Stimulated activated CD4-positive, alpha-beta T cell treated with anti-CD3 and anti-CD28 coated beads, Interleukin-15, amount 100 ng/mL, for 1 hour (primary cell): Measurements from ENCODE around the gene TENM4.

Source experiments
- DNase-seq, 2 donors: peaks; one replicate each; pipeline ENCODE4 v3.0.0-alpha.2; 2020; ENCODE audit warnings: low read depth in 1 of 2, low spot score in 1 of 2

Gene TENM4

DNA sequence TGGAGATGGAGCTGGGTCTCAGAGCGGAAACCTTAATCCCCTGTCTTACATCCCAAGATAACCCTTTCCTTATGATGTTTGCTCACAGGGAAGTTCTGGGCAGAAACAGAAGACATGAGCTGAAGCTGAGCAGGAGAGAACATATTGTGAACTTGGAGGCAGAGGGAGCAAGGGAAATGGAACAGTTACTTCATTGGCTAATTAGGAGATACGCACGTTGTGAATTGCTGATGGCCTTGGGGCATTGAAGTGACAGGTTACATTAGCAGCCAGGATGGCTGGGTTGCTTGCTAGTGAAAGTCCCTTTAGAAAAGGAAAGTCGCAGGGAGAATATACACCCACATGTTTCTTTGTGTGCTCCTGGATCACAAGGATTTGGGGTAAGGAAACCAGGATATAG, 48.7 kb downstream of the TENM4 start:
- no peak for DNase-seq

DNA sequence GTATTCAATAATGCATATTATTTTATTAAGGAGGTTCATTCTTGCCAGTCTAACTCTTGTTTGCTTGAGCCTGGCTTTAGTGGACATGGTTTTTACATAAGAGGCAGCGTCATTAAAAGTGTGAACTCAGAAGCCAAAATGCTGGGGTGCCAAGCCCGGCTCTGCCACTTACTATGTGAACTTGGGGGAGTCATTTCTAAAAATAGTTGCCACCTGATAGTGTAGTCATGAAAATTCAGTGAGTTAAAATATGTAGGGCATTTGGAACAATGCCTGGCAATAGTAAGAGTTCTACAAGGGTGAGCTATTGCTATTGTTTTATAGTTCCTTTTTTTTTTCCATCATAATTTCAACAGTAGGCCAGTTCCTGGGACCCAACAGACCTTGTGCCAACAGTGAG, 49.9 kb downstream of the TENM4 start:
- DNase-seq: no peak

DNA sequence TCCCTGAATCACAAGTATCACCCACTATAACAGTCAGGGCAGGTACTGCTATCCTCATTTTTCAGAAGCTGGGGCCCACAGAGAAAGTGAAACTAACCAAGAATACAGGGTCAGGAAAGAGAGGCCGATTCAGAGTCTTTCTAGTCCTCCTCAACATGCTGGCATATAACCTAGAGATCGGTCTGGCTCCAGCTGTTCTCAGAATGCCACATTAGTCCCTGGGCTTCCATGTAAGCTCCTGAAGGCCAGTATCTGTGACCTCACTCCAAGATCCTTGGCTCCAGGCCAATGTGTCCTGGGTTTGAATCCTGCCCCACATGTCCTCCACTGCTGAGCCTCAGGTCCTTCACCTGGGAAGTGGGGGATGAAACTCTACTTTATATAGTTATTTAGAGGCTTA, 50.4 kb downstream of the TENM4 start:
- no peak for DNase-seq

DNA sequence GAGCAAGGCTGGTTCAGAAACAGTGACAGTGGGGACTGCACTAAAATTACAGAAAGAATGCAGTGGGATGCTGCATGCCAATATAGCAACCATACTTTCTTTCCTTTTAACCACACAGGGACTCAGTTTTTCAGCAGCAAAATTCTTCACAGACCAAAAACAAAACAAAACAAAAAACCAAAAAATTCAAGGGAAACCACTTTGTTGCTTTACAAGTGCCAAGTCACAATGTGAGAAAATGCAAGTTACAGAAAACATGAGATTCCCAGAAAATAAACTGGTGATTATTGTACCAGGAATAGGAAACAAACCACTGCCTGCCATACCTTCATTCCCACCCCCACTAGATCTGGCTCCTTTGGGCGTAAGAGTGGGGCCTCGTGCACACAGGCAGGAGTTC, 52.6 kb downstream of the TENM4 start:
- no peak for DNase-seq

DNA sequence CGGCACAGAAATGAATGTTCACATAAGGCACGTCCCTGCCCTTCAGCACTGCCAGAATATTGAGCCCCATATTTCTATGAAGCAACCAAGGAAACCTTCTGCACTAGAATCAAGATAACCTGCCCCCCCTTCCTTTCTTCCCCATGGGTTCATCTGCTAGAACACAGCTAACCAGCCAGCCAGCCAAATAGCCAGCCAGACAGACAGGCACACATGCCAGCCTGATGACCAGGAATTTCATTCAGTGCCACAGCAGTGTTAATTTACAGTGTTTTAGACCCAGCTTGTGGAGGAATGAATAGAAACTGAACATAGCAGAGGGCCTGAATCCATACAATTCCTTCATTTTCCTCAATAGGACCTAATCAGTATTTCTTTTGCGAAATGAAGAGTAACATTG, 57.0 kb downstream of the TENM4 start:
- DNase-seq: no peak

DNA sequence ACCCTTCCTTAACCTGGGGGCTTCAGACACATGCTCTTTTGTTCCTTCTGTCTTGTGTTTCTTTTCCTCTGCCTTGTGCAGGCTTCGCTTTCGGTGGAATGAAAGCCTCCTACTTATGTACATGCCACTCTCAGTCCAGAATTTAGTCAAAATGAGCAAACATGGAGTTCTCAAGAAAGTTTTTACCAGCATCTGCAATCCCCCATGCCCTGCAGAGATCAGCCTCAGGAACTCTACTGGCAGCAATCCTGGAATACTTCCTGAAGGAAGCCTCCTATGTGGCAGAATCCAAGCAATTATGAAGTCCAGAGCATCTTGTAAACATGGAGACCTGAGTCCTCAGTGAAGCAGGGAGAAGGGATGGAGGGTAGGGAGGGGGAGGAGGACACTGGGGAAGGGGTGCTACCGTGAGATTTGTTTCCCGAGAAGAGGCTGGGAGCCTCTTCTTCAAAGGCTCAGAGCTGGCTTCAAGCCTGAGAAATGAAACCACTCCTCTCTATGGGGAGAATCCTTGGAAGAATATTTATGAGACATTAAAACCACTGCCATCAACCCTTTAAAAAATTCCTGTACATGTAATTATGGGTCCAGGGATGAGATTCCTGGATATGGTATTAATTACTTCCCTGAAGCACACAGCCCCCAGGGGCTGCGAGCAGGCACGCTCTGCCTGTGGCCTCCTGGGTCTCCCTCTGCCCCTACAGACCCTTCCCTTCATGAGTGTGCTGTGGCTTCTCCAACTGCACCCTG, 58.4 kb downstream of the TENM4 start:
- DNase-seq: no peak

DNA sequence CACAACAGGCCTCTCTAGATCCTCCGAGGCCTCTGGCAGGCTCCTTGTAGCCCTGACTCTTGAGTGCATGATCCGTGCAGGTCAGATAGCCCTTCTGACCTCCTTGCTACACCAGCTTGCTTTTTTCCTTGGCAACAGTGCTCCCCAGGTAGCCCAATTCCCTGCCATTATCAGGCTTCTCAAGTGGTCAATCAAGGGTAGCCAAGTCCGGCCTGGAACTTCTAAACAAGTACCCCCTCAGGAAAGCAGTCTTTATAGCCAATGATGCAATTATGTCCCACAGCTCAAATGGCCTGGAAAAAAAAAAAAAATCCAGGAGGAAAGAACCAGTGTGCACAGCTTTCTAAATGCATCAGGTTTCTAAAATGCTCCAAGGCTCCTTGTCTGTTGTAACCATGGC, 59.8 kb downstream of the TENM4 start:
- no peak for DNase-seq

DNA sequence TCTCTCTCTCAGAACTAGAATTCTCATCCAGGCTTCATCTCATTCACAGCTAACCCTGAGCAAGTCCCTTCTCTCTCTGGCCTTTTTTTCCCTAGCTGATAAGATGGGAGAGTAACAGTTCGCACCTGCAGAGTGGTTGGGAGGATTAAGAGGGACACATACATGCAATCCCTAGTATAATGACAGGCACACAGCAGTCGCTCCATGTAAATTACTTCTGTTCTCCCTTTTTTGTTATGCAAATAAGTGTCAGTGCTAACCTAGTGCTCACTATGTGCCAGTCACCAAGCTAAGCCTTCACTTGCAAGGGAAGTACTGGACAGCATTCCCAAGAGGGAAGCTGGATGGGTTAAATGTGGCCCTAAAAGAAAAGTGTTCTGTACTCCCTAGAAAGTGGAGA, 63.4 kb downstream of the TENM4 start:
- no peak for DNase-seq

DNA sequence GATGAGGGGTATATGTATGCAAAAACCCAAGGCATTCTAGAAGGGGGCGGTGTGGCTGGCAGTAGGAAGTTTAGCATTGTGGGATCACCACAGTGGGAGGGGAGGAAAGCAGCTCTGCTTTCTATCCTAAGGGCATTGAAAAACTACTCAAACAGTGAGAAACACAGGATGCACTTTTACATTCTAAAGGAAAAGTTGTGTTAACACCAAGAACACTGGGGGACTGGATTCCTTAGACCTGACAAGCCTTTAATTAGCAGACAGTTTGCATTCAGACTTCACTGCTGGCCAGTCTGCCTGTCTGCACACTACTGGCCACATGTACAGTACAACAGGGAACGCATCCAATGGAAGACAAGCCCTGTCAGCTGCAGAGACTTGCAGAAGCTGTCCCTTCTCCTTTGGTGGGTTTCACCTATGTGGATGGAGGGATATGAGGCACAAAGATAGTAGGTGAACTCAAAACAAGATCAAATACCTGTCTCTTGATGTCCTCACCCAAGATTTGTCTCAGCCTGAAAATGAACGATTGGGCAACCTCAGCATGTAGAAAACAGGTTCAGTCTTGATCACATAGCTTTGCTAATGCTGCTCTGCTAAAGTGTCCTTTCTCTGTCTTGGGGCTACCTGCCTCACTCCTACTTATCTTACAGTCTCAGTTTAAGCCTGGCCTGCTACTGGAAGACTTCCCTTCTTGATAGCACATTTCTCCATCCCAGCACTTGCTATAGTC, 64.8 kb downstream of the TENM4 start:
- DNase-seq: no peak

DNA sequence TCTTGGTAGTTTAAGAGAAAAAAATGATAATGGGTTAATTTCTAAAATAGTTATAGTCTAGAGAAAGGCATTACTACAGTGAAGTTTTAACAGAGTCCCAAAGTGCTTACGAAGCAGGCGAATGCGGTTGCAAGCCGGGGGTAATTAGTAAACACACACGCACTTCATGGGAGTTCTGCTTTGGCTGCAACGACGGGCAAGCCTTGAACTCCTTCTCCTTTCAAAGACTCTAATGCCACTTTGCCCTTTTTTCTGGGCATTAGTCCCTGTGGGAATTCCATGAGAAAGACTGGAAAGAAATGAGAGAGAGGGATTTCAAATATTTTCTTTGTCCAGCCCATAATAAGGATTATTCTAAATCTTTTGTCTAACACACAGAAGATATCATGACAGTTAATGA, 66.1 kb downstream of the TENM4 start:
- DNase-seq: no peak

DNA sequence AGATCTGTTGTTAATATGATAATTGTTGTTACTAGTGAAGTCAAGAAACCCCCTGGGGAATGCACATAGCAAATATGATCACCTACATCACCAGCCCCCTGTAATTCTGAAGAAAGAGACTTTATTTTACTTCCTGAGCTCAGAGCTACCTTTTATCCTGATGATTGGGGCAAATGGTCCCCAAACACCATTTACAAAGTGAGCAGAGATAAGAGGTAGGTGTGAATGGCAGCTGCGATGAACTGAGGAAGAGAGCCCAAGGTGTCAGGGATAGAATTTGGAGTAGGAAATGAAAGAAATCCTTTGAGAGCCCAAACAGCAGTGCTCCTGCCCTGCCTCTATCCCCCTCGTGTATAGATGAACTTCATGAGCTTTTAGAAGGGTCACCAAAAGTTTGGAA, 69.1 kb downstream of the TENM4 start:
- DNase-seq: no peak

DNA sequence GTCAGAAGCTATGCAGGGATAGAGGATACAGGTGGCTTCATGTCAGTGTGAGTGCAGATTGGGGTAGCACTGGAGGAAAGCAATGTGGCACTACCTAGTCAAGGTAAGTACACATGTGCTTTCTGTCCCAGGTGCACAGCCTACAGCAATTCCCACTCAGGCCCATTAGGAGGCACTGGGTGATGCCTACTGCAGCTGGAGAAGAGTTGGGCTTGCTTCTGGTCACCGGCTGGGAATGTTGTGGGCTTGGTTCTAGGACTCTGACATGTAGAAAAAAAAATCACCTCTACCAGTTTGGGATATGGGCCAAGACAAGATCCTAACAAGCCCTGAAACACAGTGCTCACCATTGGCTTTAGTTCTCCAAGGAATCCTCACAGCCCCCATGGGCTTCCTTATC, 69.7 kb downstream of the TENM4 start:
- DNase-seq: no peak

DNA sequence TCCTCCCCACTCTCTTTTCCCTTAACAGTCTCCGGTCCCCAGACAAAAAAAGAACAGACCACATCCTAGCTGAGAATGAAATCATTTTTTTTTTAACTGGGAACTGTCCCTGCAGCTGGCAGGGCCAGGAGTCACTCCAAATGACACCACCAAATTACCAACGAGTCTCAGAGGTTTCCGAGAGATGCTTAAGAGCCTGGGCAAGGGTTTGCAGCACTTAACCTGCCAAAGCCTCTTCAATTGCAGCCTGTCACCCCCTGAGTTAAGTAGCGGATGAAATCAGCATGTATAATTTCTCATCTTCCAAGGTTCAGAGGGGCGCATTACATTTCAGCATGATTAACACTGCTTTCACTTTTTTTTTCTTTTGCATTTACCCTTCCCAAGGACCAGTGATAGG, 71.8 kb downstream of the TENM4 start:
- no peak for DNase-seq

DNA sequence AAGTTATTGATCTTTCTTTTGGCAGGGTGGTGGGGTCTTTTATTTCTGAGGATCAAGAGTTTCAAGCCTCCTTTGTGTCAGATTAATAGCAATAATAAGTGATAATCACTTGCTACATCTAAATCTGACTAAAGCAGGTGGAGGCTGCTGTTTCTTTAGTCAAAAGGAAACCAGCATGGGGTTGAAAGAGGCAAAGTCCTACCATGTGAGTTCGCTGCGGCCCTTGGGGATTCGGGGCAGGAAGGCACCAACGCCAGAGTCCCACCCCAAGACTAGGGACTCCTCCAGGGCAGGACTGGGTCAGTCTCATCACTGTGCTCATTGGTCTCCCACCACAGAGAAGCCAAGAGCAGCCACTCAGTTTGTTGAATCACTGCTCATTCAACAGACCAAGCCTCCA, 73.0 kb downstream of the TENM4 start:
- no peak for DNase-seq

DNA sequence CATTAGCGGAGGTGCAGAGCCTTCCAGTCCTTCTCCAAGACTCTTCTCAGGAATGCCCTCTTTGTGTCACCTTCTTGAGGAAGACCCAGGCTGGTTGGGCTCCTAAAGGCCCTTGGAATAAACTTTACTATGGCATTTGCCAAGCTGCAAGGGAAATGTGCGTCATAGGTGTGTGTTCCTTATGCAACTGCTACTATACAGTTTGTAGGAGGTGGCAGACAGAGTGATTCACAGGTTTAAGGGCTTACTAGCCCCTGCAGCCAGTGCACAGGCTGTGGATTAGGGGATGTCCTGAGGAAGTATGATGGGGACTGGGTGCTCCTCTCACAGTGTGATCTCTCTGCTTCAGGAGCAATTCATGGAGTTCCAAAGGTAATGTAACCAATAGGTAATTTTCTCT, 74.6 kb downstream of the TENM4 start:
- DNase-seq: no peak

DNA sequence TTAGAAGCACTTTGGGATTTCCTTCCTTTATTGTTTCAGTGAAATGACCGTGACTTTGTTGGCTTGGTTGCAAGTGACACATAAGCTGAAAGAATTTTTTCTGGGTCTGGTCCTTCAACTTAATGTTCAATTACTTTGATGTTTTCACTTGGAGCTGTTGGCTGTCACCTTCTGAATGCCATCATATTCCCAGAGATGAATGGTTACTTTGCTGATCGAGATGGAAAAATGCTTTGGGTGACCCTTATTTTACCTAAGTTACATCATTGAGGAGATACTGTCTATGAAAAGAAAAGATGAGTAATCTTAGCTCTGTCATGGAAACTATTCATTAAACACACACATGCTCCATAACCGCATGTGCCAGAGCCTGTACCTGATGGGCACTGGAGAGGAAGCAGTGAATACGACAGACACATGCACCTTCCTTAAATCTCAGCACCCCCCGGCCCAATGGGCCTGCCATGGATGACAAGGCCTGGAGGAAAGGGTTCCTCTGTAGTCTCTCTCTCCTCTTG, 76.9 kb downstream of the TENM4 start:
- DNase-seq: no peak

DNA sequence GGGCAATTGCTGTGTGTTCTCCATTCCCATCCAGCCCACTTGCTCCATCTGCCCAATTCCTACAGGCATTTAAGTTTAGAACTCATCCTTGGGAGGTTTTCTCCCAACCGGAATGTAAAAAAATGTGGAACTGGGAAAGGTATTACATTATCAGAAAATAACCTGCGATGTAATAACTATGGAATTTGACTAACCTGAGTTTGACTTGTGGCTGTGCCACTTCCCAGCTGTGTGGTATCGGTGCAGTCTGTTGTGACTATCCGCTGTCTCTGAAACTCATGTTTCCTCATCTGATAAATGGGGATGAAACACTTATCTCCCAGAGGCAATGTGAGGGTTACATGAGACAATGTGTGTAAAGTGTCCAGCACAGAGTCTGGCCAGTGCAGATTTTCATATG, 77.6 kb downstream of the TENM4 start:
- DNase-seq: no peak

DNA sequence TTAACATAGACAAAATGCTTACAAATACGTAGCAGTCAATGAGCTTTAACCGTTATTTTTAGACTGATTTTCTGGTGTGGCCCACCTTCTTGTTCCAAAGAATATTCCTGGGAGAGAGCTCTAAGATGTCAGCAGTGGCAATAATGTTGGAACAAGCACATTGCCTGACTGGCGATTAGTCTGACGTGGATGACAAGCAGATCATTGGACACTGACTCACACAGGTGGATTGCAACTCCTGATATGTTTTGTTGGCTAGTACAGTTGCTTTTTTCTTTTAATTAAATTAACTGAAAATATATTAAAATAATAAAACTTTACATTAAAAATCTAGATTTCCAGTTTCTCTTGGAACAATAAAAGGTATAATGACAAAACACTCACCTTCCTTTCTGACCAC, 78.0 kb downstream of the TENM4 start:
- DNase-seq: no peak

DNA sequence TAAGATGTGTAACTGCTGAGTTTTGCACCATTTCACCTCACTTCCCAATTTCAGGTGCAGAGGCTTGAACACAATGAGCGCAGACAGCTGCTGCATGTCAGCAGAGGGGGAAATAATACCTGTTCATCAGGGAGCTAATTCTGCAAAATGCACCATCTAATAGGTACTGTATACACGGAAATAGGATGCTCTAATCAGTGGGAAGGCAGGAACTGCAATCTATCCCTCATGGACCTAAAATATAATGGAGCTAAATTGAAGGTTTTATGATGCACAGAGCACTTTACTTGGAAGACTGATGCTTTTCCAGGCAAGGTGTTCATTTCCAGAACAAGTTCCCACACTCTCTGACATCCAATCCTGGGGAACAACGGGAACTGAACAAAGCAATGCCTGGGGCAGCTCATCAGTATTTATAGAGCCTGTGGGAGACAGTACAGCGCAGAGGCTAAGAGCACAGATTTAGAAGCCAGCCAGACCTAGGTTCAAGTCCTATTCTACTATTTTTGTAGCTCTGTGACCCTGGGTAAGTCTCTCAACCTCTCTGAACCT, 78.5 kb downstream of the TENM4 start:
- DNase-seq: no peak

DNA sequence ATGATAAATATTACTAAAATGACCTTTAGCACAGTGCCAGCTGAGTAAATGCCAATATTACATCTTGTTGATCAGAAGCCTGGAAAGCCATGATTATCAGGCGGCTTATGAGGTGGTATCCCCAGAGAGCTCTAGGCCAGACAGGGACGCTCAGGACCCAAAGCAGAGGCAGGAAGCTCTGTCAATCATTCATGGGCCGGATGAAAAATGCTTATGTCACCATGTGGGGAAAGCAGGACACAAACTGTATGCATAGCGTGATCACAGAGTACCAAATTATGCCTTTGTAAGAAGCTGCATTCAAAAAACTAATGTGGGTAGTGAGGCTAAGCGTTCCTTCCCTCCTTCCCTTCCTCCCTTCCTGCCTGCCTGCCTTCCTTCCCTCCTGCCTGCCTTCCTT, 82.6 kb downstream of the TENM4 start:
- no peak for DNase-seq

DNA sequence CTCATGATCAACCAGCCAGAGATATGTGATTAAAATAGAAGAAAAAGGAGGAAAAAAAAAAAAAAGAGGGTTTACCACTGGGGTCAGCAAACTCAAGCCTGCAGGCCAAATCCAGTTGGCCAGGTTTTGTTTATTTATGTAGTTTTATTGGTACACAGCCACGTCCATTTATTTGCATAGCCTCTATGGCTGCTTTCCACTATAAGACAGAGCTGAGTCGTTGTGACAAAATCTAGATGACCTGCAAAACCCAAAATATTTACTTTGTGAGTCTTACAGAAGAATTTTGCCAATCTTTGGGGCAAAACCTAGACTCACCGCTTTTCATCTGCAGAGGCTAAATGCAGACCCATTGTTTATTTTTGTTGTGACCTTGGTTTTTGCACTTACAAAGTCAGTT, 87.1 kb downstream of the TENM4 start:
- DNase-seq: no peak

DNA sequence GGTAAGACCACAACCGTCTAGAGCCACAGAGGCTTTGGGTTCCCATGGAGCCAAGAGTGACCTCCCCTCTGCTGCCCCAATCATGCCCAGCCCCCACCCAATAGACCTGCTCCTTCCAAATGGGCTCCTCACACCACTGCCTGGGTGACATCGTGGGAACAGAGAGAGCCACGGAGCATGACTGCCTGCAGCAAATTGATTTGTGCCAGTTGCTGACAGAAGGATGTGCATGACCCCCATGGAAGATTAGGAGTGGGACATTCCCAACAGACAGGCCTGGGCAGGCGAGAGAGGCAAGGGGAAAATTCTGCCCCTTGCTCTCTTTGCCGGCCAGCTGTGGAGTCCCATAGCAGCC, 88.5 kb downstream of the TENM4 start:
- DNase-seq: no peak
